GM21717 (cell line): ENCODE measurements around the gene AGAP3.

Source experiments
- ATAC-seq: cut with Tn5 transposase; IDR thresholded peaks from one replicate; pipeline ENCODE4 v1.9.1; 2021; ENCODE audit warnings: mild to moderate bottlenecking, moderate library complexity; ENCODE audit not compliant: unreplicated experiment

The AGAP3 gene

GRCh38 chr7:151134743-151135524, 48.7 kb downstream of the AGAP3 start:
- ATAC-seq, result no peak

GRCh38 chr7:151135525-151135845, 49.2 kb downstream of the AGAP3 start:
- no peak for ATAC-seq

- no peak for ATAC-seq
Observed at GRCh38 chr7:151135866-151136843, 49.9 kb downstream of the AGAP3 start.

GRCh38 chr7:151137076-151137675, 50.9 kb downstream of the AGAP3 start:
- ATAC-seq, result no peak

- no peak for ATAC-seq
Observed at GRCh38 chr7:151137791-151138152, 51.5 kb downstream of the AGAP3 start.

- ATAC-seq, result no peak
Observed at GRCh38 chr7:151138153-151138851, 52.0 kb downstream of the AGAP3 start.

GRCh38 chr7:151139071-151139790, 53.0 kb downstream of the AGAP3 start:
- no peak for ATAC-seq

- no peak for ATAC-seq
Observed at GRCh38 chr7:151139791-151140190, 53.5 kb downstream of the AGAP3 start.

- ATAC-seq, result no peak
Observed at GRCh38 chr7:151140826-151141225, 54.6 kb downstream of the AGAP3 start.

- ATAC-seq, result no peak
Observed at GRCh38 chr7:151141311-151141854, 55.1 kb downstream of the AGAP3 start.

GRCh38 chr7:151141855-151142685, 55.8 kb downstream of the AGAP3 start:
- no peak for ATAC-seq

- ATAC-seq, result no peak
Observed at GRCh38 chr7:151142686-151143040, 56.4 kb downstream of the AGAP3 start.

- ATAC-seq, result no peak
Observed at GRCh38 chr7:151143261-151144015, 57.2 kb downstream of the AGAP3 start.

- no peak for ATAC-seq
Observed at GRCh38 chr7:151144387-151144786, 58.1 kb downstream of the AGAP3 start.

- no peak for ATAC-seq
Observed at GRCh38 chr7:151146761-151147160, 60.5 kb downstream of the AGAP3 start.

- no peak for ATAC-seq
Observed at GRCh38 chr7:151148319-151149259, 62.3 kb downstream of the AGAP3 start.

GRCh38 chr7:151150388-151150787, 64.1 kb downstream of the AGAP3 start:
- no peak for ATAC-seq
